ENCODE data around the gene GLT1D1.

GLT1D1 gene

GRCh38 chr12:128949086-128949485, 95.8 kb downstream of the GLT1D1 start:
- H3K4me3 ChIP-seq (replicated peaks; ENCODE audit: low read depth, low read length), result no peak overlapping the region
- no peak for DNase-seq (ENCODE audit: low read depth)
- TF ChIP-seq CTCF (IDR thresholded peaks at IDR 0.05; ENCODE audit: low read length, missing control alignments), result no peak

GRCh38 chr12:128951448-128951847, 98.2 kb downstream of the GLT1D1 start:
- DNase-seq (ENCODE audit: low read depth), result no peak
- H3K4me3 ChIP-seq (replicated peaks; ENCODE audit: low read depth, low read length), result no peak overlapping the region
- TF ChIP-seq CTCF (IDR thresholded peaks at IDR 0.05; ENCODE audit: low read length, missing control alignments), result no peak

- no peak for TF ChIP-seq CTCF (IDR thresholded peaks at IDR 0.05; ENCODE audit: low read length, missing control alignments)
- no peak for DNase-seq (ENCODE audit: low read depth)
Measured at GRCh38 chr12:128956755-128957154, 103.5 kb downstream of the GLT1D1 start.

GRCh38 chr12:128959901-128960300, 106.6 kb downstream of the GLT1D1 start:
- DNase-seq (ENCODE audit: low read depth), result no peak
- H3K4me3 ChIP-seq (replicated peaks; ENCODE audit: low read depth, low read length), result no peak overlapping the region
- no peak for TF ChIP-seq CTCF (IDR thresholded peaks at IDR 0.05; ENCODE audit: low read length, missing control alignments)

More at GRCh38 chr12:128956755-128957154, 103.5 kb downstream of the GLT1D1 start:
- H3K4me3 ChIP-seq (replicated peaks; ENCODE audit: low read depth, low read length), result no peak overlapping the region

- H3K4me3 ChIP-seq (replicated peaks; ENCODE audit: low read depth, low read length), result no peak overlapping the region
- no peak for TF ChIP-seq CTCF (IDR thresholded peaks at IDR 0.05; ENCODE audit: low read length, missing control alignments)
- DNase-seq (ENCODE audit: low read depth), result no peak
Measured at GRCh38 chr12:128961308-128961902, 108.1 kb downstream of the GLT1D1 start.

GRCh38 chr12:128961957-128962356, 108.7 kb downstream of the GLT1D1 start:
- no peak overlapping the region for H3K4me3 ChIP-seq (replicated peaks; ENCODE audit: low read depth, low read length)
- TF ChIP-seq CTCF (IDR thresholded peaks at IDR 0.05; ENCODE audit: low read length, missing control alignments), result no peak
- DNase-seq (ENCODE audit: low read depth), result no peak

- no peak for TF ChIP-seq CTCF (IDR thresholded peaks at IDR 0.05; ENCODE audit: low read length, missing control alignments)
- no peak overlapping the region for H3K4me3 ChIP-seq (replicated peaks; ENCODE audit: low read depth, low read length)
- no peak for DNase-seq (ENCODE audit: low read depth)
Measured at GRCh38 chr12:128966203-128966810, 113.0 kb downstream of the GLT1D1 start.
